ENCODE data around the gene MINDY3.

GRCh38 chr10:15741581-15741980 is 118.7 kb downstream of the MINDY3 start:
- TF ChIP-seq CTCF (IDR thresholded peaks at IDR 0.05 in 8 of 11, conservative IDR thresholded peaks at IDR 0.05 in 3 of 11) (no peak), POLR2A (IDR thresholded peaks at IDR 0.05) (no peak), POLR2AphosphoS5 (IDR thresholded peaks at IDR 0.05) (no peak)

Data from spleen (tissue), 7 donors.